HG03439 (cell line): Measurements from ENCODE around the gene ADD2.

Experiments
- ATAC-seq: cut with Tn5 transposase; IDR thresholded peaks from one replicate; pipeline ENCODE4 v1.9.1; 2021; ENCODE audit warnings: mild to moderate bottlenecking, moderate library complexity; ENCODE audit not compliant: unreplicated experiment

ADD2 gene

GRCh38 chr2:70705160-70705850 lies 62.7 kb downstream of the ADD2 start:
- ATAC-seq = no peak

DNA sequence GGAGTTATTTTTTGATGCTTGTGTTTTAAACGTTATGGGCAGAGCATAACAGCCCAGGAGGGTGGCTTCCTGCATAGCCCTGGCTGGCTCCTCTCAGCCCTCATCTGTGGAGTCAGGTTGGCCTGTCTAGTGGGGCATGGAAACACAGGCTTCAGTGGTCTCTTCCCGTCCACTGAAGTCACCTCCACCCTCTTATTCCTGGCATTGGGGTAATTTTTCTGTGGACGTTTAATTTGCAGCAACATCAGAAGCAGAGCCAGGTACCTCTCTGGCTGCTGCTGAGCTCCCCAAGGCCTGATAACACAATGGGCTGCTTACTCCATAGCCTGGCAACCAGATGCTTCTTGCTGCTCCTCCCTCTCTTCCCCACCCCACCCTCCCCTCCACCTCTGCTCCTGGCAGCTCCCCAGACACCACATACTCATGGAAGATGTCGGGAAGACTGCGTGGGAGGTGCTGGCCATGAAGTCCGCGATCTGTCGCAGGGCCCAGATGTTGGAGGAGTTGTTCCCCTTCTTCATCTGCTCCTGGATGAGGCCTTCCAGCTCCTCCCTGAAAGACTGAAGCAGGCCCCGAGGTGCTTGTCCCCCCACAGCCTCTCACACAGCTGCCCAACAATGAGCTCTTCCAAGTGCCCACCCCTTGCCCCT lies 64.0 kb downstream of the ADD2 start:
- ATAC-seq = no peak

GRCh38 chr2:70702711-70703395 lies 65.1 kb downstream of the ADD2 start:
- no peak for ATAC-seq

- no peak for ATAC-seq
Measured at GRCh38 chr2:70698847-70699246, 69.2 kb downstream of the ADD2 start.

- no peak for ATAC-seq
Measured at GRCh38 chr2:70697603-70698383, 70.2 kb downstream of the ADD2 start.

DNA sequence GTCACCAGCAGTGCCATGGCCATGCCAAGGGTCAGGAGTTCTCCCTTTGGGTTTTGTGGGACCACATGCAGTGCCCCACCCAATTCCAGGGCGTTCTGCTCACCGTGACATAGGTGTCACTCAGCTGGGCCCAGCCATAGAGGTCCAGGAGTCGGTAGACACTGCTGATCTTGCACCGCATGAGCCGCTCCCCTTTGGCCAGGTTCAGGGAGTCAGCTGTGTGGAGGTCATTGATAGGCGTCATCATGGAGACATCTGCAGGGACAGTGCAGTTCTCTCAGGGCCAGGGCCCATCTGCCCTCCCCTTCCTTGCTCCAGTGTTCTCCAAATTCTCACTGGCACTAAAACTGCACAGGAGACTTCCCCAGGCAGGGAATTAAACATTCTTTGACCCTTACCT lies 71.9 kb downstream of the ADD2 start:
- no peak for ATAC-seq

DNA sequence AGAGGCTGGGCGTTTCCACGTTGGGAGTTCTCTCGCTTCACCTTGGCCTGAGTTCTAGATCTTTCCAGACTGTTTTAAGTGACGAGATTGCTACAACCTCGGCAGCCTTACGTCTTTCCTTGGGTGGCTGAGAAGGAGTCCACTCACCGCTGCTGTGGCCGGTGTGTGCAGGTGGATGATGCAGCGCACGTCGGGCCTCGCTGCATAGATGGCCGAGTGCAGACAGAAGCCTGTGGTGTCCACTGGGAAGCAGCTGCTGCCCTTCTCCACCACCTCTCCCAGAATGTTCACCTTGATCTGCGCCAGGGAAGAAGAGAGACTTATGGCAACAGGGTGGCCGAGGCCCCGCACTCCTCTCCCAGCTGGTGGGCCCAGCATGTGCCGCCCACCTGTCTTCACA lies 75.7 kb downstream of the ADD2 start:
- ATAC-seq = no peak

DNA sequence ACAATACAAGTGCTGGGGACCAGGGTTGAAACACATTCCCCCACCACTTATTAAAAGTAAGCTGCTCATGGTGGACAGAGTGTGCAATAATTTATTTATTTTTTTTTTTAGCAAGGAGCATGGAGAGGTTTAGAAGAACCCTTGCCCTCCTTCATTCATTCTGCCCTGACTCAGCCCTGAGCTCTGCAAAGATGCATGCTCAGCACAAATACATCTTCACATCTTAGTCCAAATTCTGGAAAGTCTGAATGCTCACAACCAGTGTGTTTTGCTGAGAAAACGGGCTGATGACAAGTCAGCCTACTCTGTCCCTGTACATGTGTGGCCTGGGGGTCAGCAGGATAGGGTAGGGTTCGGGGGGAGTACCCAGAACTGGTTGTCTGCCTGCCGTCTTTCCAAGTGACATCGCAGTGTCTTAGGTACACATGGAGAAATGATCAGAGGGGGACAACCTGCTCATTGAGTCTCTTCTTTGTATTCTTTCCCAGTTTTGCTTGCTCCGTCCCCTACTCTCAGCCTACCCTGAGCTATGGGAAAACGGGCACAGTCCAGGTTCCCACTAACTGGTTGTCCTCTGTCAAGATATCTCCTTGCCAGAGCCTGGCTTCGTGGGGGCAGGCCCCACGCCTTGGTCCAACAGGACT lies 76.4 kb downstream of the ADD2 start:
- no peak for ATAC-seq

DNA sequence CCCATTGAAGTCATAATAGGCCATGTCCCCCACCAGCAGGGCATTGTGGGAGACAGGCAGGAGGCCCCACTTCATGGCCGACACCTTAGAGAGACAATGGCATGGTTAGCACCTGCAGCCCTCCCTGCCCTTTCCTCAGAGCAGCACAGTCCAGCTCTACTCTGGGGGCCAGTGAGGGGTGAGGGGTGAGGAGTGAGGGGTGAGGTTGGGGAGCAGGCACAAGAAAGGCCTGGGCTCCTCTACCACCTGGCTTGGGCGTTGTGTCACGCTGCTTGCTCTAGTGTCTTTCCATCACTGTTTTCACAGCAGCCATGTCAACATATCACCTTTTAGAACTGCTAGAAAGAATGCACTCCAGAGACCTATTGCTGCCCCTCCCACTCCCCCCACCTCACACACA lies 77.2 kb downstream of the ADD2 start:
- no peak for ATAC-seq

- no peak for ATAC-seq
Measured at GRCh38 chr2:70688427-70688826, 79.6 kb downstream of the ADD2 start.

GRCh38 chr2:70687461-70687795 lies 80.6 kb downstream of the ADD2 start:
- no peak for ATAC-seq

GRCh38 chr2:70686577-70687460 lies 81.2 kb downstream of the ADD2 start:
- no peak for ATAC-seq

- ATAC-seq = no peak
Measured at GRCh38 chr2:70685771-70686171, 82.2 kb downstream of the ADD2 start.

DNA sequence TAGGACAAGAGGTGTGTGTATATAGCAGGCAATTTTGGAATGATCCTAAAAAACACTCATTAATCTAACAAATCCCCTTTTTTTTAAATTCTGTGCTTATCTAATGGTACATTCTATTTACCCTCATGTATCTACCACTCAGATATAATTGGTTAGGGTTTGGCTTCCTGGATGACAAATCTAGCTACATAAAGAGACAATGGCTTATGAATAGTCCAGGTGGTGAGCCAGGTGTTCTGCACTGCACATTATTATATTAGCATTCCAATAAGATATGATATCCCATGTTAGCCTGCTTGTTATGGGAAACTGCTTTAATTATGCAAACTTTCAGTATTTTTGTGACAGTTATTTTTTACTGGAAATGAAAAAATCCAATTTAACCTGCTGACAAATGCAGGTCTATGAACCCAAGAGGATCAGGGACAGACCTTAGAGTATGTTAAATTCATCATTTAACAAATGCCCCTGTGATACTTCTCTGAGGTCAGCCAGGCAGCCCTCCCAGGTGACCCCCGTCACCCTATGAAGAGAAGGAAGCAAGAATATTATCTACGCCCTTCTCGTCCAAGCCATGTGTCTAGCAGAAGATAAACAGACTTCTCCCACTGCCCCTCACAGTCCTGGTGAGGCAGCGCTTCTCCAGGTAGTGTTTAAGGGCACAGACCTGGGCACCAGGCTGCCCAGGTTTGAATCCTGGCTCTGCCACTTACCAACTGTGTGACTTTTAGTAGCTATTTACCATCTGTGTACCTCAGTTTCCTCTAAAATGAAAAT lies 83.0 kb downstream of the ADD2 start:
- no peak for ATAC-seq

GRCh38 chr2:70683455-70683854 lies 84.5 kb downstream of the ADD2 start:
- no peak for ATAC-seq

DNA sequence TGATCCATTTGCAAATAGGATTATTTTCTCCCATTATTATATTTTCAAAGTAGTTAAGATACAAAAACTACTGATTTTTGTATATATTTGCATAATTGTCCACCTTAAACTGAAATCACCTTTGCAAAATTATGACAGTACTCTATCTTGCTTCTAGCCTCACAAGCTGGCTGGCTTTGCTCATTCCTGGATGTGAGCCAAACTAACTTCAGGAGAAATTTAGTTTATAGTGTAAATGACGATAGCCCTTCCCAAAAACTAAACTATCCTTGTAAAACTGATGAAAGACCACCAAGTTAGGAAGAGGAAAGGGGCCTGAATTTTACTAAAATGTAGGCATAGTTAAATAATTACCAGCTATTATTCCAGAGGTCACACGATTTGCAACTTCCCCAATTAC lies 87.3 kb downstream of the ADD2 start:
- no peak for ATAC-seq

GRCh38 chr2:70679259-70679658 lies 88.7 kb downstream of the ADD2 start:
- no peak for ATAC-seq

DNA sequence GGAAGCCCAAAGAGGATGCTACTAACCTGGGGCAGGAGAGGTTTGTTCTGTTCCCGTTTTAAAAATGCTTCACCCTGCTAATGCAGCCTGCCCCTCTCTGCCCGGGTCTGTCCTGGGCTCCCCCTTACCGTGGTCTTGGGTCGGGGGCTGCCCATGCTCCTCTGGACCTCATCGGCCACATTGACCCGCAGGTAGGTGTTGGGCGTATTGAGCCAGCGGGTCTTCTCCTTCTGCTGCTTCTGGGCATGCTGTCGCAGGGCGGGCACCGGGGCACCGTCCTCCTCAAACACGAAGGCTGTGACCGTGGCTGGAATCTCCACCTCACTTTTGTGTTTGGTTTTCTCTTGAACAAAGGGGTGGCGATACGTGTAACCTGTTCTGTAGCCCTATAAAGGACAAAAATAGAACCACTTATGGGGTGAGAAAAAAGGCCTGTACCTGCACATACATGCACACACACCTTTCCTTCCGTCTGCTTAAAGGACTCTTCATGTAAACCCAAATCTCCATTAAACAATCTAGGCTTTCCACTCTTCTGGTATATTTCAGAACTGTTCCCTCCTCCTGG lies 89.3 kb downstream of the ADD2 start:
- no peak for ATAC-seq
